Activated CD4-positive, alpha-beta T cell treated with anti-CD3 and anti-CD28 coated beads, Interleukin-2, amount 10 ng/mL, durations not matched to agents 7 days and 5 days (primary cell): ENCODE results near the gene PLOD3. TPM values are rescaled to one million over a fixed set of nuclear protein-coding genes. Genes with fewer than 3 reads are reported as not detected.

Experiments used
- CTCF ChIA-PET: fragments of 350-600 bp; sonication (Branson Sonifier 250); formaldehyde crosslinking; loops from one replicate; lab custom pipeline; 2021; ENCODE audit warnings: antibody characterized with exemption; lab: Charles Lee
- POLR2A ChIA-PET: fragments of 350-600 bp; sonication (Branson Sonifier 250); formaldehyde crosslinking; loops from one replicate; lab custom pipeline; 2021; ENCODE audit warnings: antibody characterized with exemption; lab: Charles Lee
- DNase-seq: peaks from one replicate; pipeline ENCODE4 v3.0.0-alpha.2; 2020
- H3K27ac Mint-ChIP-seq: one replicate; pipeline ENCODE4 v1.8.0; 2021; ENCODE audit warnings: mild to moderate bottlenecking, moderate library complexity, mixed read lengths
- H3K27me3 Mint-ChIP-seq: one replicate; pipeline ENCODE4 v1.8.0; 2021; ENCODE audit warnings: mixed read lengths
- H3K36me3 Mint-ChIP-seq: one replicate; pipeline ENCODE4 v1.8.0; 2021; ENCODE audit warnings: low read depth, mixed read lengths
- H3K4me1 Mint-ChIP-seq: one replicate; pipeline ENCODE4 v1.8.0; 2021; ENCODE audit warnings: mixed read lengths
- H3K4me3 Mint-ChIP-seq: one replicate; pipeline ENCODE4 v1.8.0; 2021; ENCODE audit warnings: mild to moderate bottlenecking, moderate library complexity, mixed read lengths
- H3K9me3 Mint-ChIP-seq: one replicate; pipeline ENCODE4 v1.8.0; 2021; ENCODE audit warnings: mixed read lengths
- total RNA-seq, 2 experiments: library from RNA; stranded (reverse); gene quantifications; one replicate each; pipeline ENCODE4 v1.2.3, GENCODE V29; 2021

The PLOD3 gene
- total RNA-seq, 2 experiments from 2014 or later: 59.7 to 69.5 TPM

- ChIA-PET CTCF (interaction anchor here (0.6 to 5.6 kb wide), 21 partner anchors 10 to 1418 kb away, joined by 3 to 58 read pairs (median 4); partner anchors contain the start of genes AP1S1, PLOD3, VGF and ZNHIT1), POLR2A (interaction anchor here (0.7 to 1.1 kb wide), 2 partner anchors 27 to 101 kb away, joined by 4 to 11 read pairs; partner anchors contain the start of genes PLOD3 and ZNHIT1)
- Mint-ChIP-seq H3K4me3 (peak within 1 kb of the TSS; percentile 88), H3K27ac (peak within 1 kb of the TSS; percentile 97), H3K9me3 (no peaks in the 10 kb centered on the region), H3K36me3 (peaks cover 21% of the 10 kb centered on the region), H3K4me1 (peaks cover 40% of the 10 kb centered on the region), H3K27me3 (no peaks in the 10 kb centered on the region)
- DNase-seq: peak; percentile 94
Observed at GRCh38 chr7:101244375-101245146, 27.2 kb upstream of the PLOD3 start, which contains the start of gene FIS1. TSS of gene FIS1 (minus strand) at chr7:101245081. CDS start at chr7:101245004, 77 bp downstream.

DNA sequence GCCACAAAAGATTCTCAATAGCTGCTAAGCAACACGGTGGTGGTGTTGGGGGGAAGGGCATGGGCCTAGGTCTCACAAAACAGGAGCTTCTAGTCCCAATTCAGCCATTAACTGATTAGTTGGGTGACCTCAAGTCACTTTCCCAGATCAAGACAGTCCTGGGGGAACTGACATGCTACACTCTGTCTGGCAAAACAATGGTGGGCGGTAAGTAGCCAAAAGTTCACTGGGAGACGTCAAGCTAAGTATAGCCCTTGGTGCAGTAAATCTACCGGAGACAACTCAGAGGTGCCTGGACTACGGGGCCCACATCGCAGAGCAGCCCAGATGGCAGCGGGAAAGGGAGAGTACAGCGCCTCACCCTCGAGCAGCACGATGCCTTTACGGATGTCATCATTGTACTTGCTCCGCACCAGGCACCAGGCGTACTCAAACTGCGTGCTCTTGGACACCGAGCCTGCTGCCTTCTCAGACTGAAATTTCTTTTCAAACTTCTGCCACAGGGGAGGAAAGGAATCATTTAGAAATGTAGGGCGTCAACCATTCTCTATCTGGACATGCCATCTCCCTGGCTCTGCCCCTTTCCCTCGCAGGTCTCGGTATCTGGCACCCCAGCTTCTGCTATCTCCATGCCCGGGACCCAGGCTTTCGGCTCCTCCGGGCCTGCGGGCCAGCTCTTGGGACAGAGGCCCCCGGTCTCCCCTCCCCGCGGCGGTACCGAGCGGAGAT, 26.4 kb upstream of the PLOD3 start:
- peaks cover 43% of the 10 kb centered on the region for H3K4me1 Mint-ChIP-seq
- CTCF ChIA-PET: interaction anchor here (0.6 to 5.6 kb wide), 20 partner anchors 10 to 1417 kb away, joined by 3 to 58 read pairs (median 4); partner anchors contain the start of genes AP1S1, PLOD3, VGF and ZNHIT1
- peaks cover 18% of the 10 kb centered on the region for H3K36me3 Mint-ChIP-seq
- POLR2A ChIA-PET: interaction anchor here (0.7 to 1.1 kb wide), 2 partner anchors 26 to 100 kb away, joined by 4 to 11 read pairs; partner anchors contain the start of genes PLOD3 and ZNHIT1
- H3K9me3 Mint-ChIP-seq: no peaks in the 10 kb centered on the region
- H3K27ac Mint-ChIP-seq: peak overlapping the region; percentile 97
- DNase-seq: no peak
- peak overlapping the region; percentile 88 for H3K4me3 Mint-ChIP-seq
- H3K27me3 Mint-ChIP-seq: no peaks in the 10 kb centered on the region

GRCh38 chr7:101241443-101242349, 24.3 kb upstream of the PLOD3 start:
- H3K27ac Mint-ChIP-seq: peak overlapping the region; percentile 36
- no peaks in the 10 kb centered on the region for H3K27me3 Mint-ChIP-seq
- H3K9me3 Mint-ChIP-seq: no peaks in the 10 kb centered on the region
- peaks cover 15% of the 10 kb centered on the region for H3K36me3 Mint-ChIP-seq
- H3K4me3 Mint-ChIP-seq: no peak overlapping the region
- peaks cover 37% of the 10 kb centered on the region for H3K4me1 Mint-ChIP-seq
- DNase-seq: no peak
- ChIA-PET CTCF (interaction anchor here (0.6 to 5.6 kb wide), 4 partner anchors 12 to 1103 kb away, joined by 3 to 33 read pairs (median 4); no protein-coding TSS in a partner anchor), POLR2A (no interaction called here)

GRCh38 chr7:101241015-101241363, 23.6 kb upstream of the PLOD3 start:
- CTCF ChIA-PET: interaction anchor here (0.6 to 5.6 kb wide), 3 partner anchors 13 to 1102 kb away, joined by 4 to 33 read pairs (median 5); no protein-coding TSS in a partner anchor
- DNase-seq: no peak
- peaks cover 15% of the 10 kb centered on the region for H3K36me3 Mint-ChIP-seq
- H3K9me3 Mint-ChIP-seq: no peaks in the 10 kb centered on the region
- no peak overlapping the region for H3K4me3 Mint-ChIP-seq
- no peaks in the 10 kb centered on the region for H3K27me3 Mint-ChIP-seq
- POLR2A ChIA-PET: no interaction called here
- peak overlapping the region; percentile 41 for H3K27ac Mint-ChIP-seq
- H3K4me1 Mint-ChIP-seq: peaks cover 35% of the 10 kb centered on the region

- Mint-ChIP-seq H3K36me3 (peaks cover 10% of the 10 kb centered on the region), H3K4me3 (no peak overlapping the region), H3K9me3 (no peaks in the 10 kb centered on the region), H3K27me3 (no peaks in the 10 kb centered on the region), H3K27ac (peak overlapping the region; percentile 19), H3K4me1 (peaks cover 29% of the 10 kb centered on the region)
- no peak for DNase-seq
- POLR2A ChIA-PET: no interaction called here
- CTCF ChIA-PET: interaction anchor here (5.6 kb wide), 1 partner anchor 14 kb away, joined by 33 read pairs; no protein-coding TSS in a partner anchor
Observed at GRCh38 chr7:101240226-101241014, 23.0 kb upstream of the PLOD3 start.

- peaks cover 25% of the 10 kb centered on the region for H3K4me1 Mint-ChIP-seq
- H3K36me3 Mint-ChIP-seq: peaks cover 7% of the 10 kb centered on the region
- no peak overlapping the region for H3K4me3 Mint-ChIP-seq
- no peaks in the 10 kb centered on the region for H3K27me3 Mint-ChIP-seq
- no peak overlapping the region for H3K27ac Mint-ChIP-seq
- DNase-seq: no peak
- ChIA-PET POLR2A (no interaction called here), CTCF (no interaction called here)
- H3K9me3 Mint-ChIP-seq: no peaks in the 10 kb centered on the region
Observed at GRCh38 chr7:101239951-101240220, 22.5 kb upstream of the PLOD3 start.

DNA sequence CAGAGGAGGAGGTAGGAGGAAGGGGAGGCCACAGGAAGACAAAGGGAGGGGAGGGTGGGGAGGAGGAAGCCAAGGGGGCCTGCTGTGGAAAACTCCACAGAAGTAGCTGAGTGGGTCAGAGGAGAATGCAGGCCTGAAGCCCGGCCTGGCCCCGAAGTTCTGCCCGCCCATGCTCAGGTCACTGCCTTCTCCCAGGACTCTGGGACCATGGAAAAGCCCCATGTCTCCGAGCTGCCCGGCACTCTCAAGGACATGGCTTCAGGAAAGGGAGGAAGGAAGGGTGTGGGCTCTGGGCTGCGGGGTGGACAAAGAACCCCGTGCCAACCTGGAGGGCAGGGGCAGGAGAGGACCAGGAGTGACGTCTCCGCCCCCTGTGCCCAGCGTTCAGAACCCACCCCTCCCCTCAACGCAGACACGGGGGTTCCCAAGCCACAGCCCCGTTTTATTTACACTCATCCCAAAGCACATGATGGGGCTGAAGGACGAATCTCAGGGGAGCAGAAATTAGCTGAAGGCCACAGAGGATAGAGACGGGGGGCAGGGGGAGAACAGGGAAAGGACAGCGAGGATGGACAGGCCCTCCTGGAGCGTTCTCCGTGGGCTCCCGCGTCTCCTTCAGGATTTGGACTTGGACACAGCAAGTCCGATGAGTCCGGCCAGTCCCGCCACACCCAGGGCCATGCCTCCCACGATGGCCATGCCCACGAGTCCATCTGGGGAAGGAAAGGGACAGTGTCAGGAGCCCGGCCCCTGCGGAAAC, 22.0 kb upstream of the PLOD3 start:
- H3K27me3 Mint-ChIP-seq: no peaks in the 10 kb centered on the region
- H3K27ac Mint-ChIP-seq: no peak overlapping the region
- peaks cover 25% of the 10 kb centered on the region for H3K4me1 Mint-ChIP-seq
- no peak overlapping the region for H3K4me3 Mint-ChIP-seq
- DNase-seq: no peak
- no peaks in the 10 kb centered on the region for H3K9me3 Mint-ChIP-seq
- CTCF ChIA-PET: no interaction called here
- peaks cover 7% of the 10 kb centered on the region for H3K36me3 Mint-ChIP-seq
- POLR2A ChIA-PET: no interaction called here

DNA sequence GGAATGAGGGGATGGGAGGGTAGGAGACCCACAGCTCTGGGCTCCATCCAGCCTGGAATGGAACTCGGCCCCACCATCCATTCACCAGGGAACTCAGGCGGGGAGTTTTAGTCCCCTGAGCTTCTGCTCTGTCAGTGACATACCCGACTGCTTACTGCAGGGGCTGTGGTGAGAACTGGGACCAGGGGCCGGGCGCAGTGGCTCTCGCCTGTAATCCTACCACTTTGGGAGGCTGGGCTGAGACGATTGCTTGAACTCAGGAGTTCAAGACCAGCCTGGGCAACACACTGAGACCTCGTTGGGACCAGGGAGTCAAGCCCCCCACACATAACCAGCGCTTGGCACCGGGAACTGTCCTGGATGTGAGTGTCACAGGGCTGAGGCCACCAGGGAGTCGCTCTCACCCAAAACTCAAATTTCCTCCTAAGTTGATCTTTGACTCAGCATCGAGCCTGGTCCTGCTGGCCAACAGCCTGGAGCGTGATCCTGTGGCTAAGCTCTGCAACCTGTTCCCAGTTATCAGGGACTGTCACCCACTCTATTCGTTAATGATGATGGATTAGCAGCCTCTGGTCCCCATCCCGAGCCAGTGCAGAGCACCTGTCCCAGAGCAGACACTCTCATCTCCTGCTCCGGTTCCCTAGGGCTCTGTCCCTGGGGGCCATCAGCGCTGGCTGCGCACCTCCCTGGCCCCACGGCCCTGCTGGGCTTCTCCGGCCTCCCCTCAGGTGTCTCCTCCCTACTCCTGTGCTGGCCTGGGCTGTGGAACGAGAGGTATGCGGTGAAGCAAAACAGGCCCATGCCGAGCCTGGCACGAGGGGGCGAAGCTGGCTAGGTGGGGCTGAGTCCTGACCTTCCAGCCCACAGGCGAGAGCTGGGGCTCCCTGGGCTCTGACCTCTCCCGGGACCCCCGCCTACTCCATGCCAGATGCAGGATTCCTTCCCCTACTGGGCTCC, 21.1 kb upstream of the PLOD3 start:
- H3K4me1 Mint-ChIP-seq: peaks cover 19% of the 10 kb centered on the region
- no peaks in the 10 kb centered on the region for H3K27me3 Mint-ChIP-seq

GRCh38 chr7:101237206-101238067, 20.1 kb upstream of the PLOD3 start, which contains the start of gene CLDN15:
TSS of gene CLDN15 (minus strand) at chr7:101237802. CDS start at chr7:101237581, 221 bp downstream.
- Mint-ChIP-seq H3K4me1 (peaks cover 11% of the 10 kb centered on the region), H3K4me3 (no peak within 1 kb of the TSS), H3K27me3 (no peaks in the 10 kb centered on the region), H3K27ac (no peak within 1 kb of the TSS), H3K36me3 (no peaks in the 10 kb centered on the region), H3K9me3 (no peaks in the 10 kb centered on the region)
- CTCF ChIA-PET: interaction anchor here (0.8 to 2.0 kb wide), 10 partner anchors 11 to 100 kb away, joined by 3 to 7 read pairs (median 3); partner anchors contain the start of gene PLOD3
- POLR2A ChIA-PET: no interaction called here
- DNase-seq: no peak

More for the DNA sequence above, 21.1 kb upstream of the PLOD3 start:
- DNase-seq: no peak
- ChIA-PET CTCF (interaction anchor here (1.0 to 2.0 kb wide), 5 partner anchors 10 to 94 kb away, joined by 3 to 7 read pairs (median 3); no protein-coding TSS in a partner anchor), POLR2A (no interaction called here)
- Mint-ChIP-seq H3K36me3 (peaks cover 2% of the 10 kb centered on the region), H3K9me3 (no peaks in the 10 kb centered on the region), H3K27ac (no peak overlapping the region), H3K4me3 (no peak overlapping the region)
